ENCODE results near the gene CNTN5.

- TF ChIP-seq CTCF (tag by site-specific recombination; IDR thresholded peaks at IDR 0.05) (no peak), ZFP69B (tag by site-specific recombination; IDR thresholded peaks at IDR 0.05) (no peak), ZNF530 (tag by site-specific recombination; IDR thresholded peaks at IDR 0.05; ENCODE audit: low read depth) (no peak), TSHZ1 (tag by site-specific recombination; IDR thresholded peaks at IDR 0.05; ENCODE audit: borderline replicate concordance) (no peak), ZNF157 (tag by site-specific recombination; IDR thresholded peaks at IDR 0.05) (no peak), ZBTB20 (tag by site-specific recombination; IDR thresholded peaks at IDR 0.05) (no peak), ZNF785 (tag by site-specific recombination; IDR thresholded peaks at IDR 0.05) (no peak), ZNF292 (tag by site-specific recombination; IDR thresholded peaks at IDR 0.05; ENCODE audit: borderline replicate concordance, low read depth) (no peak), ZNF704 (tag by site-specific recombination; IDR thresholded peaks at IDR 0.05) (no peak), ZBTB26 (tag by site-specific recombination; optimal IDR thresholded peaks at IDR 0.05) (no peak), ZNF639 (tag by site-specific recombination; IDR thresholded peaks at IDR 0.05) (no peak), ZNF138 (tag by site-specific recombination; IDR thresholded peaks at IDR 0.05; ENCODE audit: borderline replicate concordance) (no peak)
Measured at GRCh38 chr11:99911116-99911515, 890.4 kb downstream of the CNTN5 start.

All from HEK293 (cell line).